NT2/D1 (cell line): Measurements from ENCODE around the gene WDR7.
"Not testable (repeated sequence)": the region's sequence is repeated elsewhere in the genome, so short reads cannot be mapped to it uniquely, and the experiment has no call there.

Source experiments
- SUZ12 ChIP-seq: IDR thresholded peaks from 2 replicates; pipeline ENCODE4 v1.6.1; 2011; ENCODE audit not compliant: insufficient read length, insufficient read depth; ENCODE audit errors: extremely low read depth
- YY1 ChIP-seq: IDR thresholded peaks from 2 replicates; pipeline ENCODE4 v1.6.1; 2011; ENCODE audit not compliant: insufficient read length, insufficient read depth
- ZNF274 ChIP-seq: IDR thresholded peaks from 2 replicates; pipeline ENCODE4 v1.6.1; 2011; ENCODE audit warnings: mild to moderate bottlenecking, low read depth, low read length

GRCh38 chr18:56654280-56654679, 3.1 kb downstream of the WDR7 start:
- TF ChIP-seq ZNF274, YY1, SUZ12: not testable (repeated sequence)
